CD4-positive, alpha-beta memory T cell (primary cell): ENCODE data around the gene NSUN2. TPM values are rescaled to one million over a fixed set of nuclear protein-coding genes. Genes with fewer than 3 reads are reported as not detected.

Experiments used
- polyA plus RNA-seq, 2 donors: library from polyadenylated mRNA; unstranded; fragments of 300-500 nt; fragmentation: Illumina TruSeq; gene quantifications; one replicate each; pipeline ENCODE4 v1.2.3, GENCODE V29; 2021
- total RNA-seq, 2 experiments: library from RNA; stranded (reverse); gene quantifications; one replicate each; pipeline ENCODE4 v1.2.3, GENCODE V29; 2021

Gene NSUN2
- total and polyA plus RNA-seq, 4 experiments from 2014 or later, result 22.6 to 81.6 (median 60.3) TPM

Other genes with a start within 250 kb of the NSUN2 start
- gene UBE2QL1, start 184.2 kb downstream of the NSUN2 start, total RNA-seq, result not detected
- gene UBE2QL1, start 184.2 kb downstream of the NSUN2 start, polyA plus RNA-seq, result not detected
- gene SRD5A1, start 396 bp upstream of the NSUN2 start, total RNA-seq, result 1 to 10 TPM; 7.8 to 9.2 TPM
- 10 to 100 TPM in 1 of 2 donors, 1 to 10 TPM in 1; 5.4 to 11.2 TPM for gene SRD5A1, start 396 bp upstream of the NSUN2 start, polyA plus RNA-seq
- 10 to 100 TPM; 44.9 to 49.1 TPM for gene TENT4A, start 80.4 kb upstream of the NSUN2 start, total RNA-seq
- gene TENT4A, start 80.4 kb upstream of the NSUN2 start, polyA plus RNA-seq, result 1 to 10 TPM in 1 of 2 donors, under 1 TPM in 1; 0.55 to 1.8 TPM